PC-3 (cell line): ENCODE results near the gene ATP8A2. TPM values are rescaled to one million over a fixed set of nuclear protein-coding genes. Genes with fewer than 3 reads are reported as not detected.

Experiments
- ATAC-seq: fragments of 200-7000 bp; cut with Tn5 transposase; 2 replicates; pipeline ENCODE4 v1.9.1; 2020; ENCODE audit warnings: mild to moderate bottlenecking, moderate library complexity
- BruUV-seq: library from RNA; stranded (reverse); fragments of 400-500 nt; replicated peaks from 2 replicates; lab custom pipeline; 2021; lab: Mats Ljungman, UMichigan
- CTCF ChIA-PET: fragments of 300-600 bp; sonication (Branson Sonifier 250); formaldehyde crosslinking; loops from one replicate; lab custom pipeline; 2022; ENCODE audit warnings: antibody characterized with exemption; lab: Charles Lee
- POLR2A ChIA-PET: fragments of 300-600 bp; sonication (Branson Sonifier 250); formaldehyde crosslinking; loops from one replicate; lab custom pipeline; 2022; ENCODE audit warnings: antibody characterized with exemption; ENCODE audit not compliant: unreplicated experiment; lab: Charles Lee
- DNase-seq: peaks from one replicate; pipeline ENCODE4 v3.0.0-alpha.2; 2015
- H2AFZ ChIP-seq: fragments of 300-600 bp; sonication (generic); 2 replicates; pipeline ENCODE4 v1.6.0; 2016; ENCODE audit warnings: antibody characterized with exemption, low read length
- H3F3A ChIP-seq: fragments of 300-600 bp; sonication (generic); one replicate; pipeline ENCODE4 v1.6.0; 2017; ENCODE audit warnings: antibody characterized with exemption, low read length, control low read depth, mild to moderate bottlenecking; ENCODE audit not compliant: unreplicated experiment
- H3K27ac ChIP-seq: fragments of 300-600 bp; sonication (generic); 2 replicates; pipeline ENCODE4 v1.5.1; 2016; ENCODE audit warnings: mild to moderate bottlenecking, low read length
- H3K27me3 ChIP-seq: fragments of 300-600 bp; sonication (generic); 2 replicates; pipeline ENCODE4 v1.6.1; 2016; ENCODE audit warnings: low read length, mixed read lengths
- H3K36me3 ChIP-seq: fragments of 300-600 bp; sonication (generic); 2 replicates; pipeline ENCODE4 v1.6.1; 2016; ENCODE audit warnings: low read depth, mixed run types, low read length, mixed read lengths
- H3K4me1 ChIP-seq: fragments of 300-600 bp; sonication (generic); 2 replicates; pipeline ENCODE4 v1.5.1; 2016; ENCODE audit warnings: low read length; ENCODE audit not compliant: insufficient read depth
- H3K4me2 ChIP-seq: fragments of 300-600 bp; sonication (generic); 2 replicates; pipeline ENCODE4 v1.6.0; 2016; ENCODE audit warnings: low read length
- H3K4me3 ChIP-seq: fragments of 300-600 bp; sonication (generic); 2 replicates; pipeline ENCODE4 v1.5.1; 2016; ENCODE audit warnings: mild to moderate bottlenecking, low read length, mixed read lengths
- H3K79me2 ChIP-seq: fragments of 300-600 bp; sonication (generic); 2 replicates; pipeline ENCODE4 v1.6.1; 2017; ENCODE audit warnings: low read length, mixed read lengths
- H3K9ac ChIP-seq: fragments of 300-600 bp; sonication (generic); 2 replicates; pipeline ENCODE4 v1.6.0; 2016; ENCODE audit warnings: mild to moderate bottlenecking, low read length
- H3K9me2 ChIP-seq: fragments of 300-600 bp; sonication (generic); replicated peaks from 2 replicates; pipeline ENCODE4 v1.6.1; 2016; ENCODE audit warnings: mixed run types, low read length, mixed read lengths
- H3K9me3 ChIP-seq: fragments of 300-600 bp; sonication (generic); 2 replicates; pipeline ENCODE4 v1.6.1; 2016; ENCODE audit warnings: low read length, mixed read lengths
- H4K20me1 ChIP-seq: fragments of 300-600 bp; sonication (generic); 2 replicates; pipeline ENCODE4 v1.6.1; 2016; ENCODE audit warnings: low read length, mixed read lengths
- EZH2 ChIP-seq: fragments of 300-600 bp; sonication (generic); IDR thresholded peaks from one replicate; pipeline ENCODE4 v1.6.1; 2017; ENCODE audit warnings: antibody characterized with exemption, mild to moderate bottlenecking, low read length; ENCODE audit not compliant: unreplicated experiment
- EZH2phosphoT487 ChIP-seq: fragments of 300-600 bp; sonication (generic); IDR thresholded peaks from 2 replicates; pipeline ENCODE4 v1.6.1; 2018; ENCODE audit warnings: mild to moderate bottlenecking, antibody characterized with exemption, low read length, borderline replicate concordance
- intact Hi-C: fragments of 100-400 bp; cut with micrococcal nuclease; formaldehyde crosslinking; loops from 2 replicates; pipeline ENCODE4 v1.9.0; 2023
- total RNA-seq: library from RNA; depleted of rRNA; stranded (reverse); fragments of >200 nt; gene quantifications from 2 replicates; pipeline ENCODE4 v1.2.3, GENCODE V29; 2014
- TF ChIP-seq, protein P1 (sequence below): fragments of 300-600 bp; sonication (generic); conservative IDR thresholded peaks from 2 replicates; pipeline ENCODE4 v1.5.1; 2017; ENCODE audit warnings: antibody characterized with exemption, low read depth, mild to moderate bottlenecking, low read length

The ATP8A2 gene
- total RNA-seq, 1 experiment from 2014 or later = 0.04 TPM

DNA sequence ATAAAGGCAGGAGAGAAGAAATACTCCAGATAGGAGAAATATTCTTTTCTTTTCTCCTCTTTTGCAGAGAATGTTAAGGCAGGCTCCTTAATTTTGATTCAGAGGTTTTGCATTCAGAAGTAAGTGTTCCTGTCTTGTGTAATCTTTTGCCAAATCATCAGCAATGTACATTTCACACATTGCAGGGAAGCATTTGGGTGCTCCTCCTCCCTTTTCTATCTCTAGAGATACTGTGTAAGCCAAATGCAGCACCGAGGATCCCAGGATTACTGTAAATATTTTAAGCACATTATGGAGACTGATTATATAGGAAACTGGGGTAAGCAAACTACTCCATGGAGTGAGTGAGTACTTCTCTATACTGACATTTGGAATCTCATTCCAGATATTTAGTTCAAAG is 7.2 kb downstream of the ATP8A2 start:
- BruUV-seq = no TSS peak
- no peak for TF ChIP-seq EZH2
- TF ChIP-seq, protein P1, sequence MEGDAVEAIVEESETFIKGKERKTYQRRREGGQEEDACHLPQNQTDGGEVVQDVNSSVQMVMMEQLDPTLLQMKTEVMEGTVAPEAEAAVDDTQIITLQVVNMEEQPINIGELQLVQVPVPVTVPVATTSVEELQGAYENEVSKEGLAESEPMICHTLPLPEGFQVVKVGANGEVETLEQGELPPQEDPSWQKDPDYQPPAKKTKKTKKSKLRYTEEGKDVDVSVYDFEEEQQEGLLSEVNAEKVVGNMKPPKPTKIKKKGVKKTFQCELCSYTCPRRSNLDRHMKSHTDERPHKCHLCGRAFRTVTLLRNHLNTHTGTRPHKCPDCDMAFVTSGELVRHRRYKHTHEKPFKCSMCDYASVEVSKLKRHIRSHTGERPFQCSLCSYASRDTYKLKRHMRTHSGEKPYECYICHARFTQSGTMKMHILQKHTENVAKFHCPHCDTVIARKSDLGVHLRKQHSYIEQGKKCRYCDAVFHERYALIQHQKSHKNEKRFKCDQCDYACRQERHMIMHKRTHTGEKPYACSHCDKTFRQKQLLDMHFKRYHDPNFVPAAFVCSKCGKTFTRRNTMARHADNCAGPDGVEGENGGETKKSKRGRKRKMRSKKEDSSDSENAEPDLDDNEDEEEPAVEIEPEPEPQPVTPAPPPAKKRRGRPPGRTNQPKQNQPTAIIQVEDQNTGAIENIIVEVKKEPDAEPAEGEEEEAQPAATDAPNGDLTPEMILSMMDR = no peak
- no peak for TF ChIP-seq EZH2phosphoT487
- Histone ChIP-seq H3K27me3 (peaks cover 58% of the 10 kb centered on the region), H3F3A (no peaks in the 10 kb centered on the region), H3K9me2 (no peaks in the 10 kb centered on the region), H4K20me1 (no peaks in the 10 kb centered on the region), H3K27ac (no peak overlapping the region), H3K4me3 (no peak overlapping the region), H3K9me3 (no peaks in the 10 kb centered on the region), H3K9ac (no peak overlapping the region), H3K4me2 (no peak overlapping the region), H3K36me3 (no peaks in the 10 kb centered on the region), H2AFZ (no peak overlapping the region), H3K4me1 (no peaks in the 10 kb centered on the region), H3K79me2 (no peaks in the 10 kb centered on the region)
- intact Hi-C loops = no loop called here
- no peak for DNase-seq
- ChIA-PET POLR2A (no interaction called here), CTCF (no interaction called here)
- ATAC-seq = no peak

DNA sequence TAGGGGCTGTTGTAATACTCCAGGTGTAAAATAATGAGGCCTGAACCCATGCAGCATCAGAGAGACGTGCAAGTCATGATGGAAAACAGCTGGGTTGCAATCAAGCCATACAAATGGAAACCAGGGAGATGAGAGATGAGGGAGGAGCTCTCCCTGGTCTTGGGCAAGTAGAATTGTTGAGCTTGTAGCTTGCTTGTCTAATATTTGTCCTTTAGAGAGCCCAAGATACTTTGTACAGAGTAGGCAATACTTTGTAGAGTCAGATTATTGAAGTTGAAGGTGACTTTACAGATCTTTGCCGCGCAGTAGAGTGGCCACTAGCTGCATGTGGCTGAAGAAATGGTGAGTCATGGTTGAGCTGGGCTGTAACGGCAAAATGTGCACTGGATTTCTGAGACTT is 8.3 kb downstream of the ATP8A2 start:
- POLR2A ChIA-PET = no interaction called here
- Histone ChIP-seq H3K9me3 (no peaks in the 10 kb centered on the region), H3K36me3 (no peaks in the 10 kb centered on the region), H3K4me3 (no peak overlapping the region), H3K27me3 (peaks cover 58% of the 10 kb centered on the region), H4K20me1 (no peaks in the 10 kb centered on the region), H3K9me2 (no peaks in the 10 kb centered on the region), H3K4me1 (no peaks in the 10 kb centered on the region), H3K9ac (no peak overlapping the region), H3F3A (no peaks in the 10 kb centered on the region), H2AFZ (no peak overlapping the region), H3K27ac (no peak overlapping the region), H3K4me2 (no peak overlapping the region), H3K79me2 (no peaks in the 10 kb centered on the region)
- BruUV-seq = no TSS peak
- TF ChIP-seq EZH2 = no peak
- TF ChIP-seq EZH2phosphoT487 = no peak
- TF ChIP-seq, protein P1 = no peak
- CTCF ChIA-PET = no interaction called here
- DNase-seq (no peak), ATAC-seq (no peak)
- intact Hi-C loops = no loop called here

DNA sequence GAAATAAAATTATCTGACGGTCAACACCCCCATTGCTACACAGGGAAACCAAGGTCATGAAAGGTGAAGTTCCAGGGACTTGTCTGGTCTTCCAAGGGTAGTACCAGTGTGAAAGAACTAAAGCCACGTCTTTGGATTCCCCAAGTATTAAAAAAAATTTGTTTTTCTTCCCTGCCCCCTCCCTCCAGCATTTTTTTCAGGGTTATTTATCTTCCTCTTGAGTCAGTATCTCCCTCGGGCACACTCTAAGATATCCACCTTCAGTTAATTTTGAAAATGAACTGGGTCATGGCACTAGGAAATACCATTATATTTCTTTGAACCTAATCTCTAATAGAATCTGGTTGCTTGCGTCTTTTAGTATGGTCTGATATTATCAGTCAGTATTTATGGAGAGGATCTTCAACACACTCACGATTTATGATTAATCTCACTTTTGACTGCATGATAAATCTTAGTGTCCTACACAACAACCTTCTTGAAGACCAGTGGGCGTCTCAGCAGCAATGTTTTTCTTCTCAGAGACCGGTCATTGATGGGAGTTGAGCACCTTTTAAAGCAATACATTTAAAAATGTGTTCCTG is 9.1 kb downstream of the ATP8A2 start:
- Histone ChIP-seq H3K4me3 (no peak overlapping the region), H3F3A (no peaks in the 10 kb centered on the region), H3K9me3 (no peaks in the 10 kb centered on the region), H3K36me3 (no peaks in the 10 kb centered on the region), H4K20me1 (no peaks in the 10 kb centered on the region), H3K27ac (no peak overlapping the region), H2AFZ (no peak overlapping the region), H3K4me1 (no peaks in the 10 kb centered on the region), H3K79me2 (no peaks in the 10 kb centered on the region), H3K4me2 (no peak overlapping the region), H3K27me3 (peaks cover 57% of the 10 kb centered on the region), H3K9ac (no peak overlapping the region), H3K9me2 (no peaks in the 10 kb centered on the region)
- ATAC-seq (no peak), DNase-seq (no peak)
- no TSS peak for BruUV-seq
- ChIA-PET POLR2A (no interaction called here), CTCF (no interaction called here)
- intact Hi-C loops = no loop called here
- TF ChIP-seq, protein P1 = no peak
- TF ChIP-seq EZH2 = no peak
- no peak for TF ChIP-seq EZH2phosphoT487
